Stimulated activated CD8-positive, alpha-beta memory T cell treated with anti-CD3 and anti-CD28 coated beads, Interleukin-12 subunit alpha, Interleukin-12 subunit beta, amount 100 ng/mL, for 4 hours (primary cell): ENCODE data around the gene TIMP1.

Experiments
- DNase-seq: peaks from one replicate; pipeline ENCODE4 v3.0.0-alpha.2; 2020; ENCODE audit warnings: low read depth

The TIMP1 gene

GRCh38 chrX:47573341-47574075 lies 8.7 kb upstream of the TIMP1 start:
- DNase-seq, result no peak

- DNase-seq, result no peak
Measured at GRCh38 chrX:47574076-47574546, 8.1 kb upstream of the TIMP1 start.

- no peak for DNase-seq
Measured at GRCh38 chrX:47574547-47575301, 7.5 kb upstream of the TIMP1 start.

- no peak for DNase-seq
Measured at GRCh38 chrX:47576021-47576898, 6.0 kb upstream of the TIMP1 start.

GRCh38 chrX:47577424-47577823 lies 4.8 kb upstream of the TIMP1 start:
- DNase-seq, result no peak

GRCh38 chrX:47577901-47578300 lies 4.3 kb upstream of the TIMP1 start:
- DNase-seq, result no peak

- no peak for DNase-seq
Measured at GRCh38 chrX:47578692-47579091, 3.5 kb upstream of the TIMP1 start.

- DNase-seq, result no peak
Measured at GRCh38 chrX:47579537-47579936, 2.7 kb upstream of the TIMP1 start.

- DNase-seq, result no peak
Measured at GRCh38 chrX:47583240-47583861, 1.1 kb downstream of the TIMP1 start.

- DNase-seq, result no peak
Measured at GRCh38 chrX:47584714-47585113, 2.5 kb downstream of the TIMP1 start.

- DNase-seq, result no peak
Measured at GRCh38 chrX:47585273-47585672, 3.0 kb downstream of the TIMP1 start.

- DNase-seq, result no peak
Measured at GRCh38 chrX:47586043-47586787, 4.0 kb downstream of the TIMP1 start.

GRCh38 chrX:47587091-47587891 lies 5.1 kb downstream of the TIMP1 start:
- no peak for DNase-seq

GRCh38 chrX:47587906-47588735 lies 5.9 kb downstream of the TIMP1 start:
- no peak for DNase-seq

- DNase-seq, result no peak
Measured at GRCh38 chrX:47590984-47591383, 8.7 kb downstream of the TIMP1 start.

GRCh38 chrX:47593522-47593921 lies 11.3 kb downstream of the TIMP1 start:
- DNase-seq, result no peak

GRCh38 chrX:47595716-47596251 lies 13.5 kb downstream of the TIMP1 start:
- no peak for DNase-seq

- no peak for DNase-seq
Measured at GRCh38 chrX:47596256-47596655, 14.0 kb downstream of the TIMP1 start.

GRCh38 chrX:47597222-47597621 lies 15.0 kb downstream of the TIMP1 start:
- DNase-seq, result no peak
